ENCODE measurements around the gene COL5A2.

DNA sequence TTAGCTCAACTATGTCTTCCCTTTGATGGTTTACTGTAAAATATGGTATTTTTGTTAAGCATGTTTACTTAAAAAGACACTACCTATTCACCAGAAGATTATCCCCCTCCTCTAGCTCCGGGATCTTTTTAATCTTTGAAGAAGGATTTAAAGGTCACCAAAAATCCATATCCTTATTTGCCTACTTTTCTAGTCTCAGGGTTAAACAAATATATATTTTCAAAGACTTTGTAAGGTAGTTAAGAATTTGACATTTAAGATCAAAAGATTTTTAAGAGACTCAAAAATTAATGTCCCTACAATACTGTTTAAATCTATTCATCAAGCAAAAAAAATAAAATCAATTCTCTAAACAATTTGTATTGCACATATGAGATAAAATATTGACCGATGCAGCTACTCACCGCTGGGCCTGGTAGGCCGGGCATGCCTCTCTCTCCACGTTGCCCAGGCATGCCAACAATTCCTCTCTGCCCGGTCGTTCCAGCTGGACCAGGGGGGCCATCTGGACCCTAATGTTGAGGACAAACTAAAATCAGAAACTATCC lies 129.3 kb downstream of the COL5A2 start:
- TF ChIP-seq, protein P1, sequence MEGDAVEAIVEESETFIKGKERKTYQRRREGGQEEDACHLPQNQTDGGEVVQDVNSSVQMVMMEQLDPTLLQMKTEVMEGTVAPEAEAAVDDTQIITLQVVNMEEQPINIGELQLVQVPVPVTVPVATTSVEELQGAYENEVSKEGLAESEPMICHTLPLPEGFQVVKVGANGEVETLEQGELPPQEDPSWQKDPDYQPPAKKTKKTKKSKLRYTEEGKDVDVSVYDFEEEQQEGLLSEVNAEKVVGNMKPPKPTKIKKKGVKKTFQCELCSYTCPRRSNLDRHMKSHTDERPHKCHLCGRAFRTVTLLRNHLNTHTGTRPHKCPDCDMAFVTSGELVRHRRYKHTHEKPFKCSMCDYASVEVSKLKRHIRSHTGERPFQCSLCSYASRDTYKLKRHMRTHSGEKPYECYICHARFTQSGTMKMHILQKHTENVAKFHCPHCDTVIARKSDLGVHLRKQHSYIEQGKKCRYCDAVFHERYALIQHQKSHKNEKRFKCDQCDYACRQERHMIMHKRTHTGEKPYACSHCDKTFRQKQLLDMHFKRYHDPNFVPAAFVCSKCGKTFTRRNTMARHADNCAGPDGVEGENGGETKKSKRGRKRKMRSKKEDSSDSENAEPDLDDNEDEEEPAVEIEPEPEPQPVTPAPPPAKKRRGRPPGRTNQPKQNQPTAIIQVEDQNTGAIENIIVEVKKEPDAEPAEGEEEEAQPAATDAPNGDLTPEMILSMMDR (IDR thresholded peaks at IDR 0.05; ENCODE audit: borderline replicate concordance, extremely low read depth, low read length, poor library complexity, severe bottlenecking): no peak
- TF ChIP-seq EZH2 (IDR thresholded peaks at IDR 0.05; ENCODE audit: borderline replicate concordance, low read depth, low read length, severe bottlenecking): no peak

All from DND-41 (cell line).